HUES64 (cell line): ENCODE data around the gene PDE7B.
"Not testable (repeated sequence)": the region's sequence is repeated elsewhere in the genome, so short reads cannot be mapped to it uniquely, and the experiment has no call there.

Source experiments
- H3K27ac ChIP-seq: 2 replicates; pipeline ENCODE4 v1.7.0; 2013; ENCODE audit warnings: low read depth, low read length, inconsistent platforms
- H3K27me3 ChIP-seq: 2 replicates; pipeline ENCODE4 v1.6.1; 2013; ENCODE audit warnings: mild to moderate bottlenecking, low read length; ENCODE audit not compliant: insufficient read depth
- H3K36me3 ChIP-seq: 2 replicates; pipeline ENCODE4 v1.6.1; 2013; ENCODE audit warnings: mild to moderate bottlenecking, low read length; ENCODE audit not compliant: insufficient read depth
- H3K4me1 ChIP-seq: 2 replicates; pipeline ENCODE4 v1.6.1; 2013; ENCODE audit warnings: mild to moderate bottlenecking, low read length, moderate library complexity; ENCODE audit not compliant: insufficient read depth
- H3K4me3 ChIP-seq: 2 replicates; pipeline ENCODE4 v1.5.1; 2013; ENCODE audit warnings: mild to moderate bottlenecking, low read length, moderate library complexity
- H3K9ac ChIP-seq: 2 replicates; pipeline ENCODE4 v1.6.1; 2013; ENCODE audit warnings: mild to moderate bottlenecking, low read depth, low read length
- H3K9me3 ChIP-seq: 2 replicates; pipeline ENCODE4 v1.6.1; 2013; ENCODE audit warnings: low read depth, low read length; ENCODE audit not compliant: insufficient read depth
- WGBS: fragments of 150-250, 120-280 bp; methylation state at CpG from one replicate; pipeline ENCODE4 v1.1.7; 2013; ENCODE audit warnings: missing lambda C conversion rate; 5-methylcytosine and 5-hydroxymethylcytosine counted together

PDE7B gene

GRCh38 chr6:136092897-136093296, 241.4 kb downstream of the PDE7B start:
- Histone ChIP-seq H3K4me3 (no peak overlapping the region), H3K27me3 (peaks cover 5% of the 10 kb centered on the region; the same call in 1 of the 2 replicates), H3K9me3 (0 out of 2 replicates have a peak, but pooled peaks cover 5% of the 10 kb centered on the region), H3K27ac (no peak overlapping the region), H3K9ac (no peak overlapping the region), H3K4me1 (no peaks in the 10 kb centered on the region), H3K36me3 (no peaks in the 10 kb centered on the region)
- 94% methylated on average over 3 of the region's 3 CpGs for WGBS

- Histone ChIP-seq H3K4me3 (no peak overlapping the region), H3K9ac (no peak overlapping the region), H3K27me3 (peaks cover 5% of the 10 kb centered on the region; the same call in 1 of the 2 replicates), H3K4me1 (no peaks in the 10 kb centered on the region), H3K27ac (no peak overlapping the region), H3K9me3 (0 out of 2 replicates have a peak, but pooled peaks cover 5% of the 10 kb centered on the region), H3K36me3 (no peaks in the 10 kb centered on the region)
- 95% methylated on average over 1 of the region's 1 CpG for WGBS
Observed at GRCh38 chr6:136093835-136094234, 242.3 kb downstream of the PDE7B start.

GRCh38 chr6:136094812-136095211, 243.3 kb downstream of the PDE7B start:
- Histone ChIP-seq H3K4me3 (no peak overlapping the region), H3K4me1 (no peaks in the 10 kb centered on the region), H3K9ac (no peak overlapping the region), H3K9me3 (0 out of 2 replicates have a peak, but pooled peaks cover 5% of the 10 kb centered on the region), H3K36me3 (no peaks in the 10 kb centered on the region), H3K27me3 (peaks cover 5% of the 10 kb centered on the region; the same call in 1 of the 2 replicates), H3K27ac (no peak overlapping the region)
- 100% methylated on average over 1 of the region's 3 CpGs for WGBS

DNA sequence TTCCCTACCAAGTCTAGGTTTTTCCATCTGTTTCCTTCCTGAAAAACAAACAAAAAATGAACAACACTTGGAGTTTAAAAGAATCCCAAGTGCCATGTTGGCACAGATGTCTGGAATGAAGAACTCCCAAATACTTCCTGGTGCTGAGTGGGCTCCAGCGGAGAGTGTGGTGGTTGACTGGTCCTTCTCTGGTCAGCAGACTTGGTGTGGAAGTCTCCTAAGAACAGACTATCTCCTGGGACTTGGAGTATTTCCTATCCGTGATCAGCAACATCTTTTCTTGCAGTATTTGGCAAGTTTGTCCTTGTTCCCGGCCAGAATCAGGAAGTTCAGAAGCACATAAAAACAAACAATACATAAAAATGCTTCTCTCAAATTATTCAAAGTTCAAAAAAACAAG, 244.5 kb downstream of the PDE7B start:
- 92% methylated on average over 3 of the region's 3 CpGs for WGBS

GRCh38 chr6:136102991-136103688, 251.6 kb downstream of the PDE7B start:
- H3K27me3 ChIP-seq = peaks cover 61% of the 10 kb centered on the region
- WGBS = 73% methylated on average over 7 of the region's 7 CpGs
- no peak overlapping the region for H3K9ac ChIP-seq

More for the DNA sequence above, 244.5 kb downstream of the PDE7B start:
- Histone ChIP-seq H3K4me3 (no peak overlapping the region), H3K9ac (no peak overlapping the region), H3K9me3 (0 out of 2 replicates have a peak, but pooled peaks cover 5% of the 10 kb centered on the region), H3K27ac (no peak overlapping the region), H3K27me3 (peaks cover 5% of the 10 kb centered on the region; the same call in 1 of the 2 replicates), H3K36me3 (no peaks in the 10 kb centered on the region), H3K4me1 (no peaks in the 10 kb centered on the region)

GRCh38 chr6:136103763-136104311, 252.3 kb downstream of the PDE7B start:
- 24% methylated on average over 7 of the region's 7 CpGs for WGBS
- Histone ChIP-seq H3K27ac (no peak overlapping the region; the same call in 1 of the 2 replicates), H3K4me1 (peaks cover 40% of the 10 kb centered on the region), H3K27me3 (peaks cover 62% of the 10 kb centered on the region), H3K36me3 (no peaks in the 10 kb centered on the region), H3K9me3 (no peaks in the 10 kb centered on the region), H3K4me3 (no peak overlapping the region), H3K9ac (no peak overlapping the region)

More at GRCh38 chr6:136102991-136103688, 251.6 kb downstream of the PDE7B start:
- peaks cover 34% of the 10 kb centered on the region for H3K4me1 ChIP-seq
- H3K9me3 ChIP-seq = no peaks in the 10 kb centered on the region
- no peak overlapping the region for H3K4me3 ChIP-seq
- no peaks in the 10 kb centered on the region for H3K36me3 ChIP-seq
- no peak overlapping the region for H3K27ac ChIP-seq

DNA sequence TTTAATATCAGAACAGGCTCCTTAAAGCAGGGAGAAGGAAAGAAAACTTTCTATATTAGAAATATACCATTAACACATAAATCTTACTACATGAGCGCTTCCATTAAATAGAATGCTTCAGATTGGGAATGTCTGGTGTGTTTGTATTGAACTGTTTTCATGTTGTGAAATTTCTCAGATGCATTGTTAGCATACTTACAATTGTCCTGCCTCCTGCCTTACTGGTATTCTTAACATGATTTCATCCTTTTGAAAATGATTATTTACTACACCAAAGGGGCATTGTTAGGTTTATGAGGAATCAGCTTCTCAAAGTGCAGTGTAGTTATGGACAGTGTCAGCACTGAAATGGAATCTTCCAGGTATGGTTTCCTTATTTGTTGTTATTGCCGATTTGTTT, 253.1 kb downstream of the PDE7B start:
- Histone ChIP-seq H3K9me3 (no peaks in the 10 kb centered on the region), H3K27me3 (peaks cover 62% of the 10 kb centered on the region), H3K4me3 (no peak overlapping the region), H3K4me1 (peaks cover 40% of the 10 kb centered on the region), H3K36me3 (no peaks in the 10 kb centered on the region), H3K27ac (peak overlapping the region; percentile 48; the same call in 1 of the 2 replicates), H3K9ac (no peak overlapping the region)
- WGBS = 71% methylated on average over 1 of the region's 2 CpGs

DNA sequence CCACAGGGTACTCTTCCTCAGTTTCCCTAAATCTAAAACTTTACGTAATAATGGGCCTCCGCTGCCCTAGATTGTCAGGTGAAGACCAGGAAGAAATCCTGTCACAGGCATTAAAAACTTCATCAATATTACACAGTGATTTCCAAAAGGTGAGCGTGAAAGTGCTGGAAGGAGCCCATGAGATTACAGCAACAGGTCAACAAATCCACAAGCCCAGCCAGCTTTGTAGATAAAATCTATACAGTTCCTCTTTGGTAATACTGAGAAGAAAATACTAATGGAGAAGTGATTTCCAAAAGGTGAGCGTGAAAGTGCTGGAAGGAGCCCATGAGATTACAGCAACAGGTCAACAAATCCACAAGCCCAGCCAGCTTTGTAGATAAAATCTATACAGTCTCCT, 254.3 kb downstream of the PDE7B start:
- WGBS = 97% methylated on average over 4 of the region's 4 CpGs
- H3K9ac ChIP-seq, H3K4me3 ChIP-seq, H3K36me3 ChIP-seq, H3K27ac ChIP-seq, H3K9me3 ChIP-seq: not testable (repeated sequence)
- H3K27me3 ChIP-seq = peaks cover 62% of the 10 kb centered on the region
- peaks cover 40% of the 10 kb centered on the region for H3K4me1 ChIP-seq

DNA sequence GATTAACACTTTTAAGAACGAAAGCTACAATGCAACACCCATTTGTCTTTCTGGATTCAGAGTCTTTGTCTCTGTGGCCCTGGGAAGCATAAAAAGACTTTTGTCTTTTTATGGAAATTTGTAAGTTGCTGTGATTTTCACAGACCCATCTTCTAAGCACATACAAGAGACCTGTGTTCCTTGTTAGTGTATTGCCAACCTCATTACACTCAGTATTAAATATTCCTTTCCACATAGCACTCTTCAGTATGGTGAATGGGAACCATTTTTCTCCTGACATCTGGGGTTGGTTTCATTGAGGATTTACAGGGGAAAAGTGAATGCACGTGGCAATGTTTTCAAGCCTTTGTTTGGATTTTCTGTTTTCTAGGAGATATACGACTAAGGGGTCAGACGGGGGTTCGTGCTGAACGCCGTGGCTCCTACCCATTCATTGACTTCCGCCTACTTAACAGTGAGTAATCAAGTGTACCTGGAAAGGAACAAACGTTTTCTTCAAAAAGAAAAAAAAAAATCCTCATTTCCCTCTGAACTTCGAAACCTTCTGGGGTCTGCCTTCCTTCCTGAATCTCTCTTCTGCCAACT, 257.0 kb downstream of the PDE7B start:
- H3K27me3 ChIP-seq = peaks cover 43% of the 10 kb centered on the region
- H3K36me3 ChIP-seq = no peaks in the 10 kb centered on the region
- peaks cover 24% of the 10 kb centered on the region for H3K4me1 ChIP-seq
- H3K27ac ChIP-seq = no peak overlapping the region
- H3K4me3 ChIP-seq = no peak overlapping the region
- no peak overlapping the region for H3K9ac ChIP-seq
- WGBS = 83% methylated on average over 10 of the region's 10 CpGs
- H3K9me3 ChIP-seq = no peaks in the 10 kb centered on the region

GRCh38 chr6:136111831-136112230, 260.3 kb downstream of the PDE7B start:
- Histone ChIP-seq H3K9me3 (no peaks in the 10 kb centered on the region), H3K27me3 (peaks cover 11% of the 10 kb centered on the region), H3K4me3 (no peak overlapping the region), H3K36me3 (no peaks in the 10 kb centered on the region), H3K27ac (no peak overlapping the region), H3K4me1 (peaks cover 13% of the 10 kb centered on the region), H3K9ac (no peak overlapping the region)
- WGBS = 92% methylated on average over 2 of the region's 2 CpGs

- no peaks in the 10 kb centered on the region for H3K9me3 ChIP-seq
- no peak overlapping the region for H3K4me3 ChIP-seq
- WGBS = 93% methylated on average over 3 of the region's 3 CpGs
- H3K9ac ChIP-seq = no peak overlapping the region
- no peak overlapping the region for H3K27ac ChIP-seq
- H3K4me1 ChIP-seq = peaks cover 13% of the 10 kb centered on the region
- H3K27me3 ChIP-seq = peaks cover 6% of the 10 kb centered on the region
- H3K36me3 ChIP-seq = no peaks in the 10 kb centered on the region
Observed at GRCh38 chr6:136112262-136112661, 260.8 kb downstream of the PDE7B start.
